PC-3 (cell line): Measurements from ENCODE around the gene PTPRB. TPM values are rescaled to one million over a fixed set of nuclear protein-coding genes. Genes with fewer than 3 reads are reported as not detected.

Experiments used
- ATAC-seq: fragments of 200-7000 bp; cut with Tn5 transposase; 2 replicates; pipeline ENCODE4 v1.9.1; 2020; ENCODE audit warnings: mild to moderate bottlenecking, moderate library complexity
- BruUV-seq: library from RNA; stranded (reverse); fragments of 400-500 nt; replicated peaks from 2 replicates; lab custom pipeline; 2021; lab: Mats Ljungman, UMichigan
- CTCF ChIA-PET: fragments of 300-600 bp; sonication (Branson Sonifier 250); formaldehyde crosslinking; loops from one replicate; lab custom pipeline; 2022; ENCODE audit warnings: antibody characterized with exemption; lab: Charles Lee
- POLR2A ChIA-PET: fragments of 300-600 bp; sonication (Branson Sonifier 250); formaldehyde crosslinking; loops from one replicate; lab custom pipeline; 2022; ENCODE audit warnings: antibody characterized with exemption; ENCODE audit not compliant: unreplicated experiment; lab: Charles Lee
- DNase-seq: peaks from one replicate; pipeline ENCODE4 v3.0.0-alpha.2; 2015
- H2AFZ ChIP-seq: fragments of 300-600 bp; sonication (generic); 2 replicates; pipeline ENCODE4 v1.6.0; 2016; ENCODE audit warnings: antibody characterized with exemption, low read length
- H3F3A ChIP-seq: fragments of 300-600 bp; sonication (generic); one replicate; pipeline ENCODE4 v1.6.0; 2017; ENCODE audit warnings: antibody characterized with exemption, low read length, control low read depth, mild to moderate bottlenecking; ENCODE audit not compliant: unreplicated experiment
- H3K27ac ChIP-seq: fragments of 300-600 bp; sonication (generic); 2 replicates; pipeline ENCODE4 v1.5.1; 2016; ENCODE audit warnings: mild to moderate bottlenecking, low read length
- H3K27me3 ChIP-seq: fragments of 300-600 bp; sonication (generic); 2 replicates; pipeline ENCODE4 v1.6.1; 2016; ENCODE audit warnings: low read length, mixed read lengths
- H3K36me3 ChIP-seq: fragments of 300-600 bp; sonication (generic); 2 replicates; pipeline ENCODE4 v1.6.1; 2016; ENCODE audit warnings: low read depth, mixed run types, low read length, mixed read lengths
- H3K4me1 ChIP-seq: fragments of 300-600 bp; sonication (generic); 2 replicates; pipeline ENCODE4 v1.5.1; 2016; ENCODE audit warnings: low read length; ENCODE audit not compliant: insufficient read depth
- H3K4me2 ChIP-seq: fragments of 300-600 bp; sonication (generic); 2 replicates; pipeline ENCODE4 v1.6.0; 2016; ENCODE audit warnings: low read length
- H3K4me3 ChIP-seq: fragments of 300-600 bp; sonication (generic); 2 replicates; pipeline ENCODE4 v1.5.1; 2016; ENCODE audit warnings: mild to moderate bottlenecking, low read length, mixed read lengths
- H3K79me2 ChIP-seq: fragments of 300-600 bp; sonication (generic); 2 replicates; pipeline ENCODE4 v1.6.1; 2017; ENCODE audit warnings: low read length, mixed read lengths
- H3K9ac ChIP-seq: fragments of 300-600 bp; sonication (generic); 2 replicates; pipeline ENCODE4 v1.6.0; 2016; ENCODE audit warnings: mild to moderate bottlenecking, low read length
- H3K9me2 ChIP-seq: fragments of 300-600 bp; sonication (generic); replicated peaks from 2 replicates; pipeline ENCODE4 v1.6.1; 2016; ENCODE audit warnings: mixed run types, low read length, mixed read lengths
- H3K9me3 ChIP-seq: fragments of 300-600 bp; sonication (generic); 2 replicates; pipeline ENCODE4 v1.6.1; 2016; ENCODE audit warnings: low read length, mixed read lengths
- H4K20me1 ChIP-seq: fragments of 300-600 bp; sonication (generic); 2 replicates; pipeline ENCODE4 v1.6.1; 2016; ENCODE audit warnings: low read length, mixed read lengths
- EZH2 ChIP-seq: fragments of 300-600 bp; sonication (generic); IDR thresholded peaks from one replicate; pipeline ENCODE4 v1.6.1; 2017; ENCODE audit warnings: antibody characterized with exemption, mild to moderate bottlenecking, low read length; ENCODE audit not compliant: unreplicated experiment
- EZH2phosphoT487 ChIP-seq: fragments of 300-600 bp; sonication (generic); IDR thresholded peaks from 2 replicates; pipeline ENCODE4 v1.6.1; 2018; ENCODE audit warnings: mild to moderate bottlenecking, antibody characterized with exemption, low read length, borderline replicate concordance
- intact Hi-C: fragments of 100-400 bp; cut with micrococcal nuclease; formaldehyde crosslinking; loops from 2 replicates; pipeline ENCODE4 v1.9.0; 2023
- total RNA-seq: library from RNA; depleted of rRNA; stranded (reverse); fragments of >200 nt; gene quantifications from 2 replicates; pipeline ENCODE4 v1.2.3, GENCODE V29; 2014
- TF ChIP-seq, protein P1 (sequence below): fragments of 300-600 bp; sonication (generic); conservative IDR thresholded peaks from 2 replicates; pipeline ENCODE4 v1.5.1; 2017; ENCODE audit warnings: antibody characterized with exemption, low read depth, mild to moderate bottlenecking, low read length

The PTPRB gene
- total RNA-seq, 1 experiment from 2014 or later: 0.66 TPM

DNA sequence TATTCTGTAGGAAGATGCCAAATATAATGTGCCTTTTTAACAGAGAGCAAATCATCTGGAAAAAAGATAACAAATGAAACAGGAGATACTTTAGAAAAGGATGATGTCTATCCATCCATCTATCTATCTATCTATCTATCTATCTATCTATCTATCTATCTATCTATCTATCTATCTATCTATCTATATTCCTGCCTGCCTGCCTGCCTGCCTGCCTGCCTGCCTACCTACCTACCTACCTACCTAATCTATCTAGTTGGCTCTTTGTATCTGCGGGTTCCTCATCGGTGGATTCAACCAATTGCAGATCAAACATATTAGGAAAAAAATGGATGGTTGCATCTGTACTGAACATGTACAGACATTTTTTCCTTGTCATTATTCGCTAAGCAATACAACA is 11.0 kb downstream of the PTPRB start:
- TF ChIP-seq, protein P1, sequence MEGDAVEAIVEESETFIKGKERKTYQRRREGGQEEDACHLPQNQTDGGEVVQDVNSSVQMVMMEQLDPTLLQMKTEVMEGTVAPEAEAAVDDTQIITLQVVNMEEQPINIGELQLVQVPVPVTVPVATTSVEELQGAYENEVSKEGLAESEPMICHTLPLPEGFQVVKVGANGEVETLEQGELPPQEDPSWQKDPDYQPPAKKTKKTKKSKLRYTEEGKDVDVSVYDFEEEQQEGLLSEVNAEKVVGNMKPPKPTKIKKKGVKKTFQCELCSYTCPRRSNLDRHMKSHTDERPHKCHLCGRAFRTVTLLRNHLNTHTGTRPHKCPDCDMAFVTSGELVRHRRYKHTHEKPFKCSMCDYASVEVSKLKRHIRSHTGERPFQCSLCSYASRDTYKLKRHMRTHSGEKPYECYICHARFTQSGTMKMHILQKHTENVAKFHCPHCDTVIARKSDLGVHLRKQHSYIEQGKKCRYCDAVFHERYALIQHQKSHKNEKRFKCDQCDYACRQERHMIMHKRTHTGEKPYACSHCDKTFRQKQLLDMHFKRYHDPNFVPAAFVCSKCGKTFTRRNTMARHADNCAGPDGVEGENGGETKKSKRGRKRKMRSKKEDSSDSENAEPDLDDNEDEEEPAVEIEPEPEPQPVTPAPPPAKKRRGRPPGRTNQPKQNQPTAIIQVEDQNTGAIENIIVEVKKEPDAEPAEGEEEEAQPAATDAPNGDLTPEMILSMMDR: no peak
- TF ChIP-seq EZH2 (no peak), EZH2phosphoT487 (no peak)
- Histone ChIP-seq H3K9me3 (no peaks in the 10 kb centered on the region), H3F3A (no peaks in the 10 kb centered on the region), H3K79me2 (no peaks in the 10 kb centered on the region), H2AFZ (no peak overlapping the region), H3K27me3 (no peaks in the 10 kb centered on the region), H3K27ac (no peak overlapping the region), H3K4me1 (no peaks in the 10 kb centered on the region), H4K20me1 (no peaks in the 10 kb centered on the region), H3K9ac (no peak overlapping the region), H3K4me3 (no peak overlapping the region), H3K4me2 (no peak overlapping the region), H3K36me3 (no peaks in the 10 kb centered on the region), H3K9me2 (no peaks in the 10 kb centered on the region)
- no TSS peak for BruUV-seq
- no peak for DNase-seq
- CTCF ChIA-PET: no interaction called here
- intact Hi-C loops: no loop called here
- no peak for ATAC-seq
- POLR2A ChIA-PET: no interaction called here

GRCh38 chr12:70619471-70620152 is 17.6 kb downstream of the PTPRB start:
- no peak overlapping the region for H3K9ac ChIP-seq
- intact Hi-C loops: no loop called here
- H3K27me3 ChIP-seq: no peaks in the 10 kb centered on the region
- BruUV-seq: no TSS peak
- CTCF ChIA-PET: interaction anchor here (1.6 kb wide), 1 partner anchor 20 kb away, joined by 3 read pairs; no protein-coding TSS in a partner anchor
- TF ChIP-seq EZH2phosphoT487 (no peak), EZH2 (no peak)
- TF ChIP-seq, protein P1: no peak
- H3K27ac ChIP-seq: no peak overlapping the region
- no peaks in the 10 kb centered on the region for H3F3A ChIP-seq
- H3K4me3 ChIP-seq: no peak overlapping the region
- ATAC-seq: peak; percentile 60
- POLR2A ChIA-PET: interaction anchor here (0.6 to 0.7 kb wide), 2 partner anchors 217 to 252 kb away, joined by 3 to 6 read pairs; no protein-coding TSS in a partner anchor
- H2AFZ ChIP-seq: no peak overlapping the region
- H4K20me1 ChIP-seq: no peaks in the 10 kb centered on the region
- H3K9me3 ChIP-seq: no peaks in the 10 kb centered on the region
- H3K4me2 ChIP-seq: no peak overlapping the region
- H3K36me3 ChIP-seq: no peaks in the 10 kb centered on the region
- peak; percentile 15 for DNase-seq
- no peaks in the 10 kb centered on the region for H3K9me2 ChIP-seq
- H3K4me1 ChIP-seq: 0 out of 2 replicates have a peak, but pooled peaks cover 3% of the 10 kb centered on the region
- H3K79me2 ChIP-seq: no peaks in the 10 kb centered on the region

DNA sequence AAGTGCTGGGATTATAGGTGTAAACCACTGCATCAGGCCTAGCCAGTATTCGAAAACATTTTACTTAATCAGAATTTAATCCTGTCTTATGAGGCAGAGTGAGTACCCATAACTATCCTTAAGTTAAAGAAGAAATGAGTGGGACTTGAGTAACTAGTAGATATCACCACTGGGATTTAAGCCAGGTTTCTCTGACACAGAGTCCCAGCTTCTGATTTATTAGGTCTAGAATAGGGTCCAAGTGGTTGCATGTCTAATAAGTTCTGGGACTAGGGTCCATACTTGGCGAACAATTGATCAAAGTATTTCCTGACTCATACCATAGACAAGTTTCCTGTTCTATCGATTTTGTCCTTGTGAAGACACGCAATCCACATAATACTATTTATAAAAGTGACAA is 18.9 kb downstream of the PTPRB start:
- intact Hi-C loops: no loop called here
- CTCF ChIA-PET: no interaction called here

More for the DNA sequence above, 18.9 kb downstream of the PTPRB start:
- H3K9ac ChIP-seq: no peak overlapping the region
- no peak for TF ChIP-seq EZH2
- 0 out of 2 replicates have a peak, but pooled peaks cover 3% of the 10 kb centered on the region for H3K4me1 ChIP-seq
- no peaks in the 10 kb centered on the region for H4K20me1 ChIP-seq
- BruUV-seq: no TSS peak
- POLR2A ChIA-PET: no interaction called here
- no peaks in the 10 kb centered on the region for H3K79me2 ChIP-seq
- ATAC-seq (no peak), DNase-seq (no peak)
- H3K36me3 ChIP-seq: no peaks in the 10 kb centered on the region
- no peaks in the 10 kb centered on the region for H3K27me3 ChIP-seq
- H3K27ac ChIP-seq: no peak overlapping the region
- H3K9me3 ChIP-seq: no peaks in the 10 kb centered on the region
- no peaks in the 10 kb centered on the region for H3F3A ChIP-seq
- H3K4me3 ChIP-seq: no peak overlapping the region
- no peak overlapping the region for H3K4me2 ChIP-seq
- H2AFZ ChIP-seq: no peak overlapping the region
- H3K9me2 ChIP-seq: no peaks in the 10 kb centered on the region
